ENCODE data around the gene FCHSD2.
"Not testable (repeated sequence)": the region's sequence is repeated elsewhere in the genome, so short reads cannot be mapped to it uniquely, and the experiment has no call there.

FCHSD2 gene

DNA sequence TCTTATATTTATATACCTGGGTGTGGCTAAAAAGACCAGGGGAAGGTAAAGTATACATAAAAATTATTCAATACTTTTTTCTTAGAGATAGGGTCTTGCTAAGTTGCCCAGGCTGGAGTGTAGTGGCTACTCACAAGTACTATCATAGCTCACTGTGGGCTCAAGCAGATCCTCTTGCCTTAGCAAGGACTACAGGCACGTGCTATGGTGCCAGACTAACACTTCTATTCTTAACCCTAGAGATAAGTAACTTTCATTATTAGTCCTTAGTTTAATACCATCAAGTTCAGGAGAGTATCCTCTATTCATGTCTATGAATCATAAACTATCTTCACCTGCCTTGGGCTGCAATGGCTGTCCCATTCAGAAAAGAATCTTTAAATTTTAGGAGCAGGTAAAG is 11.9 kb downstream of the FCHSD2 start:
- FAIRE-seq: no peak
- no peak for DNase-seq (ENCODE audit: extremely low spot score, insufficient read length, low read depth)

DNA sequence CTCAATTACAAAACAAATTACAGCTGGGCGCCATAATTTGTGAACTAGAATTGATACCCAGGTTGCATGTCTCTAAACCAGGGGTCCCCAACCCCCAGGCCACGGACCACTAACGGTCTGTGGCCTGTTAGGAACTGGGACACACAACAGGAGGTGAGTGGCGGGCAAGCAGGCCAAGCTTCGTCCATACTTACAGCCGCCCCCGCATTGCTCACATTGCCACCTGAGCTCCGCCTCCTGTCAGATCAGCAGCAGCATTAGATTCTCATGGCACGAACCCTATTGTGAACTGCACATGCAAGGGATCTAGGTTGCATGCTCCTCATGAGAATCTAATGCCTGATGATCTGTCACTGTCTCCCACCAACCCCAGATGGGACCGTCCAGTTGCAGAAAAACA is 12.9 kb downstream of the FCHSD2 start:
- DNase-seq (ENCODE audit: extremely low spot score, insufficient read length, low read depth): no peak
- no peak for FAIRE-seq

- FAIRE-seq: no peak
Observed at GRCh38 chr11:73126804-73127480, 15.2 kb downstream of the FCHSD2 start.

DNA sequence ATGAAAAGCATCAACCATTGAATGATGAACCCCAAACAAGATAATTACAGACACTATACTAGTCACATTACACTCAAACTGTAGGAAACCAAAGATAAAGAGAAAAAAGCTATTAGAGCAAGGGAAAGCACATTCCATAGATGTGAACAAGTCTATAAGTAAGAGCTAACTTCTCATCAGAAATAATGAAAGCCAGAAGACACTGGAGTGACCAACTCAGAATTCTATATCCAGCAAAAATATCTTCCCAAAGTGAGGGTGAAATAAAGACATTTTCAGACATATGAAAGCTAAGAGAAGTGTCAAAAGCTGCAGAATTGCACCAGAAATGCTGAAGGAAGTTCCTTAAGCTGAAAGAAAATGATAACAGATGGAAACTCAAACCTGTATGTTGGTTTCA is 17.3 kb downstream of the FCHSD2 start:
- FAIRE-seq (no peak), DNase-seq (ENCODE audit: extremely low spot score, insufficient read length, low read depth) (no peak)

More at GRCh38 chr11:73126804-73127480, 15.2 kb downstream of the FCHSD2 start:
- no peak for DNase-seq (ENCODE audit: extremely low spot score, insufficient read length, low read depth)

- DNase-seq (ENCODE audit: extremely low spot score, insufficient read length, low read depth); FAIRE-seq: not testable (repeated sequence)
Observed at GRCh38 chr11:73123892-73124291, 18.2 kb downstream of the FCHSD2 start.

GRCh38 chr11:73121692-73122091 is 20.4 kb downstream of the FCHSD2 start:
- FAIRE-seq: no peak
- no peak for DNase-seq (ENCODE audit: extremely low spot score, insufficient read length, low read depth)

DNA sequence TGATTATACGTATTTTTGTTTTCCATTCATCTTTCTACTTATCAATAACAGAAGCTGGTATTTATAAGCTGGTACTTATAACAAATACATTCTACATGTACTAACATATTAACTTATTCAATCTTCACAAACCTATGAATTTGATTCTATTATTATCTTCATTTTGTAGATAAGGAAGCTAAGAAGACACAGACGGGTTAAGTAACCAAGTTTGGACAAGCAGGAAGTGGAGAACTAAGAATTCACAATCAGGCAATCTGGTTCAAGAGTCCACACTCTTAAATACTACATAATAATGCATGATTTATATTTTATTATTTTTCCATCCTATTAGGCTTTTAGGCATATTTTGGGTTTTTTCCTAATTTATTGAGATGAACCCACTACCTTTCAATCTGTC is 25.0 kb downstream of the FCHSD2 start:
- no peak for FAIRE-seq
- DNase-seq (ENCODE audit: extremely low spot score, insufficient read length, low read depth): no peak

GRCh38 chr11:73116636-73117035 is 25.5 kb downstream of the FCHSD2 start:
- DNase-seq (ENCODE audit: extremely low spot score, insufficient read length, low read depth) (no peak), FAIRE-seq (no peak)

GRCh38 chr11:73114835-73115220 is 27.3 kb downstream of the FCHSD2 start:
- DNase-seq (ENCODE audit: extremely low spot score, insufficient read length, low read depth) (no peak), FAIRE-seq (no peak)

DNA sequence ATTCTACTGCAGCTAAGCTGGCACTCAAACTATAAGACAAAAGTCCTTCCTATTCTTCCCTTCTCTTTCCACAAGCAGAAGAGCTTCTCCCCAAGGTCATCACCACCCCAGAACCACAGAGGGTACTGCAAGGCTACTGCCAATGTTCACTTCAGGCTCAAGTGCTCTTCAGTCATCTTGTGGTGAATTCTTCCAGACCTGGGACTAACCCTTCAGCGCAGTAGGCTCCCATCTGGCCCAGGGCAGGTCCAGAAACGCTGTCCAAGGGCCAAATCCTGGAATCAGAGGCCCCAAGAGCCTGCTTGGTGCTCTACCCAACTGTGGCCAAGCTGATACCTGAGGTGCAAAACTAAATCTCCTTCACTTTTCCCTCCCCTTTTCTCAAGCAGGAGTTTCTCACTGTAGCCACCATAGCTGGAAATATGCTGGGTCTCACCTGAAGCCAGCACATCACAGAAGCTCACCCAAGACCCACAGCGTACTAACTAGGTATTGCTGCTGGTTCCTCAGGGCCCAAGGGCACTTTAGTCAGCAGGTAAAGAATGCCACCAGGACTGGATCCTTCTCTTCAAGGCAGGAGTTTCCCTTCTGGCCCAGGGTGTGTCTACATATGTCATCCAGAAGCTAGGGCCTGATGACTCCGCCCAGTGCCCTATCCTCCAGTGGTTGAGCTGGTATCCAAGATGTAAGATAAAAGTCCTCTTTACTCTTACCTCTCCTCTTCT is 27.8 kb downstream of the FCHSD2 start:
- no peak for DNase-seq (ENCODE audit: extremely low spot score, insufficient read length, low read depth)
- no peak for FAIRE-seq

DNA sequence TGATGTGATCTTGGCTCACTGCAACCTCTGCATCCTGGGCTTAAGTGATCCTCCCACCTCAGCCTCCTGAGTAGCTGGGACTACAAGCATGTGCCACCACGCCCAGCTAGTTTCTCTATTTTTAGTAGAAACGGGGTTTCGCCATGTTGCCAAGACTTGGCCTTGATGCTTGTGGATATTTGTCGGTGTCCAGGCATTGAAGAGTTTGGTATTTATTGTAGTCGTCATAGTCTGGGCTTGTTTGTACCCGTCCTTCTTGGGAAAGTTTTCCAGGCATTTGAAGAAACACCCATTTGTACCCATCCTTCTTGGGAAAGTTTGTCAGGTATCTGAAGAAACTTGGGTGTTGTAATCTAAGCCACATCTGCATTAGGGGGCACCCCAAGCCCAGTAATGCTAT is 28.7 kb downstream of the FCHSD2 start:
- no peak for FAIRE-seq

GRCh38 chr11:73107597-73107996 is 34.5 kb downstream of the FCHSD2 start:
- no peak for FAIRE-seq
- DNase-seq (ENCODE audit: extremely low spot score, insufficient read length, low read depth): no peak

More for the DNA sequence above, 28.7 kb downstream of the FCHSD2 start:
- DNase-seq (ENCODE audit: extremely low spot score, insufficient read length, low read depth): no peak

- FAIRE-seq (no peak), DNase-seq (ENCODE audit: extremely low spot score, insufficient read length, low read depth) (no peak)
Observed at GRCh38 chr11:73106347-73106746, 35.8 kb downstream of the FCHSD2 start.

GRCh38 chr11:73100578-73100977 is 41.5 kb downstream of the FCHSD2 start:
- FAIRE-seq (no peak), DNase-seq (ENCODE audit: extremely low spot score, insufficient read length, low read depth) (no peak)

DNA sequence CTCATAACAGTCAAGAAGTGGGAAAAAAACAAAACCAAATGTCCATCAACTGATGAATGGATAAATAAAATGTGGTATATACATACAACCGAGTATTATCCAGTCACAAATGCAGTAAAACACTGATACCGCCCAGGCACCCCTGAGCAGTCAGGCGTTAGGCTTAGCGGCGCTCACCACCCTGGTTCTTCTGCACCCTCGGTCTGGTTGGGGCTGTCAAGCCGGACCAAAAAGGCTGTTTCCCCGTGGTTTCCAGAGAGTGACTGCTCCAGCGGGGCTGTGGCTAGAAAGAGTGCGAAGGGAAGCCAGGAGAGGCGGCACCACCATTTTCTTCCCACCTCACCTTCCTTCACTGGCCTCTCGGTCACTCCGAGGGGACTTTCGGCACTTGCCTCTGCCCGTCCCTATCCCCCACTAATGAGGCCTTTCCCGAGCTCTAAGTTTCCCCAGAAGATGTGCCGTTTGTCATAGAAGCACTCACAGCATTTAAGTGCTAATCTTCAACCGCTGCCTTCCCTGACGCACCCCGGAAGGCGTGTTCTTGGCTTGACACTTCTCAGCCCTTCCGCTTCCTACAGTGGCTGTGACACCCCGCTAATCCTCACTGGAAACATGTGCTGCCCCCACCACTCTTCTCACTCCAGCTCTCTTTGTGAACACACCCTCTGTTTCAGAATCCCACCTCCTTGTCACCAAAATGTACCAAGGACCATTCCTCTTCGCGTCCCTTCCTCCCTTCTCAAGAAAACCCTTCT is 42.4 kb downstream of the FCHSD2 start:
- FAIRE-seq (no peak), DNase-seq (ENCODE audit: extremely low spot score, insufficient read length, low read depth) (no peak)

- DNase-seq (ENCODE audit: extremely low spot score, insufficient read length, low read depth) (no peak), FAIRE-seq (no peak)
Observed at GRCh38 chr11:73095613-73096012, 46.5 kb downstream of the FCHSD2 start.

- no peak for FAIRE-seq
- DNase-seq (ENCODE audit: extremely low spot score, insufficient read length, low read depth): no peak
Observed at GRCh38 chr11:73091521-73092305, 50.4 kb downstream of the FCHSD2 start.

DNA sequence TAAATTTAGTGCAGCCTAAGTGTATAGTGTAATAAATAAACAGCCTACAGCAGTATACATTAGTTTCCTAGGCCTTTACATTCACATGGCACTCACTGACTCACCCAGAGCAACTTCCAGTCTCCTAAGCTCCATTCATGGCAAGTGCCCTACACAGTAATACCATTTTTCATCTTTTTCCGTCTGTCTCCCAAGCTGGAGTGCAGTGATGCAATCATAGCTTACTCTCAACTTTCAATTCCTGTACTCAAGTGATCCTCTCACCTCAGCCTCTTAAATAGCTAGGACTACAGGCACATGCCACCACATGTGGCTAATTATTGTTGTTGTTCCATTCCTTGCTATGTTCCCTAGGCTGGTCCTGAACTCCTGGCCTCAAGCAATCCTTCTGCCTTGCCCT is 54.4 kb downstream of the FCHSD2 start:
- FAIRE-seq: peak; percentile 80
- DNase-seq (ENCODE audit: extremely low spot score, insufficient read length, low read depth): no peak

GRCh38 chr11:73085189-73085875 is 56.8 kb downstream of the FCHSD2 start:
- peak; percentile 36 for FAIRE-seq
- no peak for DNase-seq (ENCODE audit: extremely low spot score, insufficient read length, low read depth)

- no peak for FAIRE-seq
- no peak for DNase-seq (ENCODE audit: extremely low spot score, insufficient read length, low read depth)
Observed at GRCh38 chr11:73078631-73079030, 63.5 kb downstream of the FCHSD2 start.

Measured in GM18507 (cell line).